GM12865 (cell line): ENCODE measurements around the gene LAYN.

Experiments used
- DNase-seq: peaks from one replicate; pipeline ENCODE4 v3.0.0; 2010; ENCODE audit warnings: low read depth
- H3K4me3 ChIP-seq: 2 replicates; pipeline ENCODE4 v1.5.1; 2011; ENCODE audit warnings: mild to moderate bottlenecking, low read depth, low read length, control low read depth
- TF ChIP-seq, protein P1 (sequence below): IDR thresholded peaks from 2 replicates; pipeline ENCODE4 v1.5.1; 2011; ENCODE audit warnings: low read length, control low read depth, low read depth, inconsistent platforms; ENCODE audit not compliant: insufficient read depth; ENCODE audit errors: missing control alignments

The LAYN gene

GRCh38 chr11:111586388-111586831, 45.9 kb downstream of the LAYN start:
- no peak overlapping the region for H3K4me3 ChIP-seq
- DNase-seq: peak; percentile 70
- TF ChIP-seq, protein P1, sequence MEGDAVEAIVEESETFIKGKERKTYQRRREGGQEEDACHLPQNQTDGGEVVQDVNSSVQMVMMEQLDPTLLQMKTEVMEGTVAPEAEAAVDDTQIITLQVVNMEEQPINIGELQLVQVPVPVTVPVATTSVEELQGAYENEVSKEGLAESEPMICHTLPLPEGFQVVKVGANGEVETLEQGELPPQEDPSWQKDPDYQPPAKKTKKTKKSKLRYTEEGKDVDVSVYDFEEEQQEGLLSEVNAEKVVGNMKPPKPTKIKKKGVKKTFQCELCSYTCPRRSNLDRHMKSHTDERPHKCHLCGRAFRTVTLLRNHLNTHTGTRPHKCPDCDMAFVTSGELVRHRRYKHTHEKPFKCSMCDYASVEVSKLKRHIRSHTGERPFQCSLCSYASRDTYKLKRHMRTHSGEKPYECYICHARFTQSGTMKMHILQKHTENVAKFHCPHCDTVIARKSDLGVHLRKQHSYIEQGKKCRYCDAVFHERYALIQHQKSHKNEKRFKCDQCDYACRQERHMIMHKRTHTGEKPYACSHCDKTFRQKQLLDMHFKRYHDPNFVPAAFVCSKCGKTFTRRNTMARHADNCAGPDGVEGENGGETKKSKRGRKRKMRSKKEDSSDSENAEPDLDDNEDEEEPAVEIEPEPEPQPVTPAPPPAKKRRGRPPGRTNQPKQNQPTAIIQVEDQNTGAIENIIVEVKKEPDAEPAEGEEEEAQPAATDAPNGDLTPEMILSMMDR: peak; percentile 66

DNA sequence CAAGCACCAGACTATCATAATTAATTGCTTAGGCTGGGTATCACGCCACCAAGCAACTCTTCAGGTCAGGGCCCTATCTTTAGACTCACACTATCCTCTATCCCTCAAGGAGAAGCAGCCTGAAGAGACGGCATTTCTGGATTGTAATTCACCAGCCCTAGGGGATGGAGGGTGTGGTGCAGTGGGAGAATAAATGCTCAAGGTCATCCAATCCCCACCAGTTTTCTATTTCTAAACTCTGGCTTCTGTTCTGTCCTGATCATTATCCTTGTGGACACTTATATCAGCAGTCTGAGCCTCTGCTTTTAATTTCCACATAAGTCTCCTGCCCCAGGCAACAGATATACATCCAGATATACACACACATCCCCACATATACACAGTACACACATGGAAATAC, 48.6 kb downstream of the LAYN start:
- TF ChIP-seq, protein P1: no peak
- DNase-seq: no peak
- H3K4me3 ChIP-seq: no peak overlapping the region

- H3K4me3 ChIP-seq: no peak overlapping the region
- TF ChIP-seq, protein P1: no peak
- DNase-seq: no peak
Measured at GRCh38 chr11:111589886-111590499, 49.5 kb downstream of the LAYN start.

DNA sequence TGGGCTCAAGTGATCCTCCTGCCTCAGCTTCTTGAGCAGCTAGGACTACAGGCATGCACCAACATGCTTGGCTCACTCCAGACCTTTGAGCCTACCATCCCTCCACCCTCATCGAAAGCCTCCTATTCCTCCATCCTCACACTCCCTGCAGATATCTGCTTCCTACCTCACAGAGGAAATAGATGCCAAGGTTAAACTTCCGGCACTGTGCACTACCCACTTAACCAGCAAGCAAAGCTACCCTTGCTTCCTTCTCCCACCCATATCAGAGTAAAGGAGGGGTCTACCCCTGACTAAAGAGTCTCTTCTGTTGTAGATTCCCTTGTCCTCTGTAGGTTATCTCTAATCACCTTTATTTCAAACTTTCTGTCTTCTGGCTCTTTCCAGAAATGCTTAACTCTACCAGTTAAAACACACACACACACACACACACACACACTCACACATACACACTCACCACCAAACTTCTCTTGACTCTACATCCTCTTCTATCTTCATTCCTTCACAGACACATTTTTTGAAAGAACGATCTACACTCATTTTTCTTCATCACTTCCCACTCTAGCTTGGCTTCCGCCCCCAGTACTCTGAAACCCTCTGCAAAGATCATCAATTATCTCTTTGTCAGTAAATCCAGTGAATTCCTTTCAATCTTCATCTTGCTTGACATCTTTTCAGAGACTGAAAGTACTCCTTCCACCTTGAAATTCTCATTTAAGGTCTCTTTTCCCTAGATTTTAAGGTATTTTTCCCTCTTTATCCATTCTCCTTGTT, 50.9 kb downstream of the LAYN start:
- H3K4me3 ChIP-seq: no peak overlapping the region
- DNase-seq: no peak

DNA sequence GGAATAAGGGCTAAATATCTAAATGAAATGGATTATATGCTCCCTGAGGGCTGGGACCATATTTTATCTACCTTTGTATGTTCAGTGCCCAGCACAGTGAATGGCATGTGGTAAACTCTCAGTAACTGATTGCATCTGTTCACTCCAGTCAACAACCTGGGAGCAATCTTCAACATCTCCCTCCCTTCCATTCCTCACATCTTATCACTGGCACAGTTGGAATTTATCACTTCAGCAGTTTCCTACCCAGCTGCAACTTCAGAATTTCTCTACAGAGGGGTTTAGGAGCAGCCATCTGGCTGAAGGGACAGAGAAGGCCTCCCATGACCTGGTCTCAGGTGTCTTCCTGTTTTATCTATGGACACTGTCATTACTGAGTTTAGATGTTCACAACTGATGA, 52.0 kb downstream of the LAYN start:
- no peak for DNase-seq
- H3K4me3 ChIP-seq: no peak overlapping the region
- TF ChIP-seq, protein P1: no peak

More for the DNA sequence above, 50.9 kb downstream of the LAYN start:
- TF ChIP-seq, protein P1: no peak

GRCh38 chr11:111596319-111596718, 55.8 kb downstream of the LAYN start:
- DNase-seq: no peak
- H3K4me3 ChIP-seq: no peak overlapping the region
- TF ChIP-seq, protein P1: no peak
